GM12872 (cell line): Measurements from ENCODE around the gene FOXF1.

Source experiments
- TF ChIP-seq, protein P1 (sequence below): IDR thresholded peaks from 3 replicates; pipeline ENCODE4 v1.5.1; 2011; ENCODE audit warnings: low read depth, mild to moderate bottlenecking, low read length, moderate library complexity; ENCODE audit not compliant: insufficient read depth

Gene FOXF1

DNA sequence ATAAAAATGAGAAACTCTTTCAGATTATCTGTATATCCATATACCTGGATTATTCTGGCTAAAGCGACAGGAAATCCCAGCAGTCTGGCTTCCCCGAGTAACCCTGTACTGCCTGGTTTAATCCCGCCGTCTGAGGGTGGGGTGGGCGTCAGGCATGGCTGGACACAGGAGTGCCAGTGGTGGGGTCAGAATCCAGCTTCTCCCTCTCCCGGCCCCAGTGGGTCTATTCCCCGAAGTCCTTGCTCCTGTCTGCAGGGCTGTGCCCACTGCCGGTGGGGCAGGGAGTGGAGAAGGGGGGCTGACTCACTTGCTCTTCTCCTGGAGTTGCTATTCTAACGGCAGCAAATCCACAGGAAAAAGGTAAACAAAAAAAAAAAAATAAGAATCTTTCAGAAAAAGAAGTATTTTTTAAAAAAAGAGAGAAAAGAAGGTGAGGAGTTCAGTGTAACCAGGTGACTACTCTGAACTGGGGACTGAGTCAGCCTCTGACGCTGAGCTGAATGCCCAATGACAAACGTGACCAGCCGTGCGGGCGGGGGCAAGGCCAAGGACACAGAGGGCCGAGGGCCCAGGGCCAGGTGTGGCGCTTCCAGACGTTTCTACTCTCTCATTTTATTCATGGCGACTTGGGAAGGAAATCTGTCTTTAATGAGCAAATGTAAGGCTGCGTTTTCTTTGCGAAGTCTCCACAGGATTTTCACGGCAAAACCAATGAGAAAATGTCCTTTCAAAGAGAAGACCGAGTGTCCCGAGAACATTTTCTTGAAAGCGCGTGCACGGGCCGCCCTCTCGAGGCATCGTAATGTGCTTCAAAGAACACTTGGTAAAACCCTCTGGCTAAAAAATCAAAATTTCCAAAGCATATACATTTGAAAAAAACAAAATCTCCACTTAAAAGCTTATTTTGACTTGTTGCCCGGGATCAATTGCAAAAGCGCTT, 20.2 kb downstream of the FOXF1 start:
- TF ChIP-seq, protein P1, sequence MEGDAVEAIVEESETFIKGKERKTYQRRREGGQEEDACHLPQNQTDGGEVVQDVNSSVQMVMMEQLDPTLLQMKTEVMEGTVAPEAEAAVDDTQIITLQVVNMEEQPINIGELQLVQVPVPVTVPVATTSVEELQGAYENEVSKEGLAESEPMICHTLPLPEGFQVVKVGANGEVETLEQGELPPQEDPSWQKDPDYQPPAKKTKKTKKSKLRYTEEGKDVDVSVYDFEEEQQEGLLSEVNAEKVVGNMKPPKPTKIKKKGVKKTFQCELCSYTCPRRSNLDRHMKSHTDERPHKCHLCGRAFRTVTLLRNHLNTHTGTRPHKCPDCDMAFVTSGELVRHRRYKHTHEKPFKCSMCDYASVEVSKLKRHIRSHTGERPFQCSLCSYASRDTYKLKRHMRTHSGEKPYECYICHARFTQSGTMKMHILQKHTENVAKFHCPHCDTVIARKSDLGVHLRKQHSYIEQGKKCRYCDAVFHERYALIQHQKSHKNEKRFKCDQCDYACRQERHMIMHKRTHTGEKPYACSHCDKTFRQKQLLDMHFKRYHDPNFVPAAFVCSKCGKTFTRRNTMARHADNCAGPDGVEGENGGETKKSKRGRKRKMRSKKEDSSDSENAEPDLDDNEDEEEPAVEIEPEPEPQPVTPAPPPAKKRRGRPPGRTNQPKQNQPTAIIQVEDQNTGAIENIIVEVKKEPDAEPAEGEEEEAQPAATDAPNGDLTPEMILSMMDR: no peak

DNA sequence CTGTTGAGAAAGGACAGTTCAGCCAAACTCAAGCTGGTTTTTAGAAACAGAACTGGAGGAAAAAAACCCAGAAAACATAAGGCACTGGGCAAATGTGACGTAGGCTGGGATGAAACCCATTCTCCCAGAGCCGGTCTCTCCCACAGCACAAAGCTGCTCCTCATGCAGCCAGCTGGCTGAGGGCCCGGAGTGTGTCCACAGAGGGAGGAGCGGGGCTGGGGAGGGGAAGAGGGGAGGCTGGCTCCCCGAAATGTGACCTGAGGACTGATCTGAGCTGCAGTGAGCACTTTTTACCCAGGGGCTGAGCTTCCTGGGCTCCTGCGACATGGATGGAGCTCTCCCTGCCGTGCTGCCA, 20.8 kb downstream of the FOXF1 start:
- TF ChIP-seq, protein P1: no peak

DNA sequence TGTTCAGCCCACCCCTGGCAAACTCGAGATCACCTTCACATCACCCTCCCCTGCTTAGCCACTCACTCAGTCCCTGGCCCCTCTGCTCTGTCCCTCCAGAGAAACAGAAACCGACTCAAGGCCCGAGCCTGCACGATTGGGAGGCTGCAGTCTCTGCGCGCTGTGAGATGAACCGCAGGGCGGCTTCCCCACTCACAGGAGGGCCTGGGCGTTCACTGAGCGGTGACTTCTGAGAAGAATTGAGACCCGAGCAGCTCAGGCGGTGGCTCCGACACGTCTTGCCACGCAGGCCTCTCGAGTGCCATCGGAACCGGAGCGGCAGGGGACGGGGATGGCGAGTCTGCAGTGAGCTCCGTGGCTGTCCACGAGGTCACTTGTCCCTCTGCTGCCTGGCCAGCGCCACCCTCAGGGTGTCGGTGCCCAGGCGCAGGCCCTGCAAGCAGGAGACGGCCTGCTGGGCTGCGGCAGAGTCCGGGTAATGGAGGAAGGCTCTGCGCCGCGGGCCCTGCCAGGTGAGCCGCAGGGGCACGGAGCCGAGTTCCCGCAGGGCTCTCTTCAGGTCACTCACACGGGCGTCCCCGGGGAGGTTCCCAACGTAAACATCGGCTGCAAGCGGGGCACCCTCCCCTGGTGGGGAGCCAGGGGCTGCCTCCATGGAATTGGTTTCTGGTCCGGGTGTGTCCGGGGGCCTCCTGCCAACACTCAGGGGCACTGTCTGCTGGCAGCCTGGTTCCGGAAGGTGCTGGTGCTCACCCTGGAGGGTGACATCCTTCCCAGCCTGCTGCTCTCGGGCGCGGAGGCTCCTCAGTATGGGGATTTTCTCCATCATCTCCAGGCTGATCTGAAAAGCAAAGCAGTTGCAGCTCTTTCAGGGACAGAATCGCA, 21.6 kb downstream of the FOXF1 start:
- TF ChIP-seq, protein P1: no peak

DNA sequence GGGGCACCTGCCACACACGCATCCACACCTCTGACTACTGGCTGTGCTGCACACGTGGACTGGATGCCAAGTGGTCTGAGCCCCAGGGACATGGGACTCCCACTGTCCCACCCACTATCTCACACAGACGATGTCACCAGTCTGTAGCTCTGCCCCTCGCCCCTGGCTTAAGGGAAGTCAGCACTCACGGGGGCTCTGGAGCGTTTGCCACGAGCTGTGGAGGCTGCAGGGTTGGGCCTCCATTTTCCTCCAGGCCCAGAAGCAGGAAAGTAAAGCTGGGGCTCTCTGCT, 22.1 kb downstream of the FOXF1 start:
- TF ChIP-seq, protein P1: no peak

DNA sequence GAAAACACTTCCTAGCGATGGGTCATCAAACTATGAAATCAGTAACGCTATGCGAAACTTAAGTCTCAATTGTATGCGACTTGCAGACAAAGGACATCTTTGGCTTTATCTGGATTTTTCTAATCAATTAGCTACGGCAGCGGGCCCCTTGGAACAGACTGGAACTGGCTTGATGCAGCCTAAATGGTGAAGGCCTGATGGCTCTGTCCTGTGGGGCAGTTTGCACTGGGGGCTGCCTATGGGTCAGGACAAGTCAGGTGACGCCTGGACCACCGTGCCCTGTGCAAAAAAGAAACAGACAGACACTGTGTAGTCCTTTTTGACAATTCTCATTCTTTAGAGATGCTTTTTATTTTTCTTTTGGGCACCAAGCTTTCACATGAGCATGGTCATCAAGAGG, 22.7 kb downstream of the FOXF1 start:
- TF ChIP-seq, protein P1: no peak

DNA sequence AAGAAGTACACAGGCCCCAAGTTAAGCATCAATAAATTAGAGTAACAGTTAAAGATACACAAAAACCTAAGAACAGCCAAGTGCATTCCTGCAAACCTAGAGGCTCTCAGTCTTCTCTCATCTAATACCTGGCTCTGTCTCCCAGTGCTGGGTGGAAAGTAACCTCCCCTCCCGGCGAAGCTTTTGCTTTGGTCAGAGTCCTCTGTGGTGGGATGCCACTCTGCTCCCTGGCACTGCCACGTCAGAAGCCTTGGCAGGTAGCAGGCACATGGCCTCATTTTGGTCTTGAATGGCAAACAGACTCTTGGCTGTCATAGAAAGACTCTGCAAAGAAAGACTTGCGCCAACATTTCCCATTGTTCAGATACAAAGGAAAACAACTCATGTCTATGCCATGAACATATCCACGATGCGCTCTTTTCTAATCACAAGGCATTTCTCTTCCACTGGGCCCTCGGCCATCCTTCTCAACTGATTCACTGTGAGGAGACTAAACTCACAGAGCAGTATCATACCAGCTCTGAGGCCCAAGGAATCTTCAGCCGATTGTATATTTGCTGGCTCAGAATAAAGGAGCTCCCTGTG, 23.5 kb downstream of the FOXF1 start:
- TF ChIP-seq, protein P1: no peak

DNA sequence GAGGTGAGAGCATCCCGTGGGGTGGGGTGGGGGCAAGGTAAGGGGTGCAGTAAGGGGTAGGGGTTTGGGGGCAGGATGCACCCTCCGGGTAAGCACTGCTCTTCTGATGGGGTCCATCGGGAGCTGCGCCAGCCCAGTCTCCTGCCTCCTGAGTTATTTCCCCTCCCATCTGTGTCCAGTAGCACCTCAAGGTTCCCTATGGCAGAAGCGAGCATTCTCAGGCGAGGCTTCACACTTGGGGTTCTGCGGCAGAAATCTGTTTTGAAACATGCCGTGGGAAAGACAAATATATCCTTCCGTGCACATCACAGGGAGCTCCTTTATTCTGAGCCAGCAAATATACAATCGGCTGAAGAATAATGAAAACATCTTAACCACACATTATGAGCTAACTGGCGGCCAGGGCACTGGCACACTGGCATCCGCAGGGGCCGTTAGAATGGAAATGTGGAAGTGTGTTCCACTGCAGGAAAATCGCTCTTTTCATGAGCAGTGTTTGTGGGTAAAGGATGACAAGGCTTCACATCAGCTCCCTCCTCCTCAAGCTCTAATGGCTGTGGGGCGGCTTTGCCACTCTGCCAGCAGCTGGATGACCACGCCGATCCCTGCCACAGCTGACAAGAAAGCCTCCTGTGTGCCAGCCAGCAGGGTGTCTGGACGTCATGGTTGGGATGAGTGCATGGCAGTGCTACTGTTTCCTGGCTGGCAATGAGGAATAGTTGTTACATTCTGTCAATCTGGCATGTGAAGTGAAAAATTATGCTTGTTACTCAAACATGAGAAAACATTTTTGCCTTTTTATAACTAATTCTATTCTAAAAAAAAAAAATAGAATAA, 24.7 kb downstream of the FOXF1 start:
- TF ChIP-seq, protein P1: no peak
